HG03159 (cell line): Measurements from ENCODE around the gene VAMP5.
"Not testable (repeated sequence)": the region's sequence is repeated elsewhere in the genome, so short reads cannot be mapped to it uniquely, and the experiment has no call there.

Experiments
- ATAC-seq: cut with Tn5 transposase; IDR thresholded peaks from one replicate; pipeline ENCODE4 v1.9.1; 2021; ENCODE audit warnings: mild to moderate bottlenecking, moderate library complexity; ENCODE audit not compliant: unreplicated experiment

The VAMP5 gene

GRCh38 chr2:85549826-85550225 lies 34.4 kb upstream of the VAMP5 start:
- ATAC-seq = no peak

DNA sequence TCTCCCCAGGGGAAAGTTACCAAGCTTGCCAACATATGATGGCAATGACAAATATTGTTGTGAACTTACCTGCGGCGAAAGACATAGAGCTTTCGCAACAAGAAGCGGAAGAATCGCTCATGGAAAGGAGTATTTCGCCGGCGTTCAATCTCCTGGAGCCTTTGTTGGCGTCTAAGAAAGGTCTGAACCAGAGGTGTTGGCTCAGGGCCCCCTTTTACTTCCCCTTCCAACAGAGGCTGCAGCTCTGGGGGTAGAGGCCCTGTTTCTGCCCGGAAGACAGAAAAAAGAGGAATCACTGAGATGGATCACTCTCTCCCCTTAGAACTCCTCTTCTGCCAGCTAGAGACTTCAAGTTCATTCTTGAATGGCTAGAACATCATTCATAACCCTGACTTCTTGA lies 33.7 kb upstream of the VAMP5 start:
- no peak for ATAC-seq

DNA sequence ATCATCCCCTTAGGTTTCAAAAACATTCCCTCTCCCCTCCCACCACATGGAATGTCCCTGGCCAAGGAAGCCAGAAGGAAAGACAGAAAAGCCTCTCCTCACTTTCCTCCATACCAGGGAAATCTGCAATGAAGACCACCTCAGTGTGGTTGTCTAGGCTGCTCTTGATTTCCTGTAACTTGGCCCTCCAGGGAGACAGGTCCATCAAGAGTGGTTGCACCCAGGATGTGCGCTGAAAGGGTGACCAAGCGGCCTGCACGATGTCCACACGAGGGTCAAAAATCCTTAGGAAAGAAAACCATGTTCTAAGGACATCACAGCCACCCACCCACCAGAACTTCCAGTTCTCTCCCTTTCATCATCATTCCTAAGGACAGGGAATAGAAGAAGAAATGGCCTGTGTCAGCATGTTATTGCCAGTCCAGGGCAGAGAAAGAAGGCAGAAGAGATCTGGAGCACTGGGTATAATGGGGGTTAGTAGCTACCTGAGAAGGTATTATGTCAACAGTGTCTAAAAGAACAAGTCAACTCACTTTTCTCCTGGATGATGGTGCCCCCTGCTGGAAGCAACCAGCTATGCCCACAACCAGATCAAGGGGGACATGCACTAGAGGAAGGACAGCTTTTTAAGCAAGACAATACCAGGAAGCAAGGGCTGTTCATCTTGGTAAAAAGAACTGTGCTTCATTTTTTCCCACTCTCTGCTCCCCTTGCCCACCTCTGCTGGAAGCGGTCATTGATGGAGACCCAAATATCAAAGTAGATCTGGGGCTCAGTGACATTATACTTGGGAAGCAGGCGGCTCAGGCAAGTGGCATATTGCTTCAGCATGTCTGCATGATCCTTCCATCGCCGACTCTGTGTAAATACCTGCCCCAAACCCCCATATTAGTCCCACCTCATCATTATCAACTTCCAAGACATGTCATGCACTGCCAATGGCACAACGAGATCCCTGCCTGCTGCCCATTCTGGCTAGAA lies 32.2 kb upstream of the VAMP5 start:
- ATAC-seq = peak; percentile 57

DNA sequence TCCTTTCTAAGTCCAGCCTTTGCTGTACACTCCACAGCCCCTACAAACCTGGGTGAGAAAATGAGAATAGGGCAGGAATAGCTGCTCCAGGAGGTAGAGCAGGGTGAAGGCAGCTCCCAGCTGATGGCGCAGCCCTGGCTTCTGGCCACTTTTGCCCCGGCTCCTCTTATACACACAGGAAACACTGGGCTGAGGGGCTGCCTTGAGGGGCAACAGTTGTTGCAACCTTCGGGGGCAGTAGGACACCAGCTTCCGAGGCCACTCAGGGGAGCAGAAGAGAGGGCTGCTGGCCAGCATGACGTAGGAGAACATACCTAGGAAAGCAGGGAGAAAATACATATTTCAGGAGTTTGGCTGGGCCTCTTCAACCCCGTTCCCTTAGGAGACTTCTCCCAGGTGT lies 31.0 kb upstream of the VAMP5 start:
- no peak for ATAC-seq

DNA sequence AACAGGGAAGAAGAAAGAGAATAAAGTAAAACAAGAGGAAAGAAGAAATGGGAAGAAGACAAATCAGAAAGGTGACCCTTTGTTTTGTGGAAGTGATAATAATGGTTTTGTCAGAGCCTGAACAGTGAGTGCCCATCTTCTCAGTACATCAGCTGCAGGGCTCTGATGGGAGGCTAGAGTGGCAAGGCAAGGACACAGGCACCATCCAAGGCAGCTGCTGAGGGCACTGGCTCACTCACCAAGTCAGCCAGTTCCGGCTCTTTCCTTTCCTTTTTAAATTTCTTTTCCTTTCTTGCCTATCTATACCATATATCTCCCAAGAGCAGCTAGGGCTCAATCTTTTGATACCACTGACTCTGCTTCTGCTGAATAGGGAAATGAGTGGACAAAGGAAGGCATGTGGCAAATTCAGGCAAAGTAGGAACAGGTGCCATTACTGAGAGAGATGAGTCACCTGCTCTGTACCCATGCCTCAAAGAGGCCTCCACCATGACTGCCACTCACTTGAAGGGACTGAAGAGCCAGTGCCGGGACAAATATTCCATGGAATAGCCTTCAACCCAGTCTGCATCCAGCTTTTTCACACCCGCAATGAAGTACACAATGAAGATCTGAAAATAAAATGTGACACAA lies 29.1 kb upstream of the VAMP5 start:
- no peak for ATAC-seq

- no peak for ATAC-seq
Measured at GRCh38 chr2:85557130-85557529, 27.1 kb upstream of the VAMP5 start.

GRCh38 chr2:85558160-85558559 lies 26.1 kb upstream of the VAMP5 start:
- no peak for ATAC-seq

GRCh38 chr2:85560403-85560726 lies 23.9 kb upstream of the VAMP5 start:
- not testable (repeated sequence) for ATAC-seq

- peak; percentile 23 for ATAC-seq
Measured at GRCh38 chr2:85560812-85561279, 23.4 kb upstream of the VAMP5 start.

DNA sequence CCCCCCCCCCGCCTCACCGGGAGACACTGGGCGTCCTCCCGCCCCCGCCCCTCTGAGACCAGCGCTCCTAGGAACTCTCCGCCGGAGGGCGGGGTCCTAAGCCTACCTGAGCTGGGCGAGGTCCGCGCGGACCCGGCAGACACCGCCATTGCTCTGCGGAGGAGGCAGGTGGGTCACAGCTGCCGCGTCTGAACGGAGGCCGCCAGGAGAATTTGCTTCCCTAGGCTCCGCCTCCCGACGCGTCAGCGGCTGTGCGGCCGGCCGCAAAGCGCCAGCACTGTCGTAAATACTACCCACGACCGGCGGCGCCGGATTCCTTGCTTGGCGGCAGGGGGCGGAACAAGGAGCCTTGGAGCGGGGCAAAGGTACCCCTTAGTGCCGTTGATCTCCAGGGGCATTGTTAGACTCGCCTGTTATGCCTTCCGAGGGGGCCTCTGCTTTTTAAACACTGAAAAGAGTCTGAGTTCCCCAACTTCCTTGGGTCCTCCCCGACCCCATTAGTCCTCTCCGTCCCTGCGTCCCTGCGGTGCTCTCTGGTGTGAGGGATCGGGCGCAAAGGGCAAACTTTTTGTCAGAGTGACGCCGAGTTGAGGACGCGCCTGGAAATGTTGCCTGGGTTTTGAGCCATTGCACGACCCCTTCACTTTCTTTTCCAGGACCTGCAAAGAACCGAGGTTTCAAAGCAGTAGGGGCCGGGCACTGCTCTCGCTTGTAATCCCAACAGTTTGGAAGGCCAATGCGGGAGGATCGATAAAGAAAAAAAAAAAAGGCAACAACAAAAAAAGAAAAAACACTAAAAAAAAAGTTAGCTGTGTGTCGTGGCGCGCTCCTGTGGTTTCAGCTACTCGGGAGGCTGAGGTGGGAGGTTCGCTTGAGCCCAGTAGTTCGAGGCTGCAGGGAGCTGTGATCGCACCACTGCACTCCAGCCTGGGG lies 22.7 kb upstream of the VAMP5 start, which contains the start of gene GGCX:
Gene GGCX, minus strand, starts transcription at position 214 of the 933 bp plus-strand sequence. Its CDS starts 65 bp downstream, at position 149.
- ATAC-seq = peak; percentile 84

- ATAC-seq = no peak
Measured at GRCh38 chr2:85564144-85564563, 20.1 kb upstream of the VAMP5 start.

DNA sequence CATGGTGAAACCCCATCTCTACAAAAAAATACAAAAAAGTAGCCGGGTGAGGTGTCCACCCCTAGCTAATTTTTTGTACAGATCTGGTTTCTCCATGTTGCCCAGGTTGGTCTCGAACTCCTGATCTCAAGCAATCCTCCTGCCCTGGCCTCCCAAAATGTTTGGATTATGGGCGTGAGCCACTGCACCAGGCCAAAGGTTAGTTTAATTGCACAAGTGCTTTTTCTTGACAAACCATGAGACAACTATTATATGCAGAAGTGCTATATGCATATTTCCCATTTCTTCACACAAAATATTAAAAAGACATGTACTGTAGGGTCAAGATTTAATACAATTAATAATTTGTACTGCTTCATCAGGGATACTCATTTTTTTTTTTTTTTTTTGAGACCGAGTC lies 18.0 kb upstream of the VAMP5 start:
- ATAC-seq = no peak

GRCh38 chr2:85575739-85576138 lies 8.5 kb upstream of the VAMP5 start:
- ATAC-seq = no peak

GRCh38 chr2:85577063-85577385 lies 7.2 kb upstream of the VAMP5 start:
- ATAC-seq = no peak

GRCh38 chr2:85577386-85578242 lies 6.6 kb upstream of the VAMP5 start, which contains the start of gene VAMP8:
VAMP8 (plus strand) TSS chr2:85577586; CDS start chr2:85577647, 61 bp downstream.
- ATAC-seq = no peak

DNA sequence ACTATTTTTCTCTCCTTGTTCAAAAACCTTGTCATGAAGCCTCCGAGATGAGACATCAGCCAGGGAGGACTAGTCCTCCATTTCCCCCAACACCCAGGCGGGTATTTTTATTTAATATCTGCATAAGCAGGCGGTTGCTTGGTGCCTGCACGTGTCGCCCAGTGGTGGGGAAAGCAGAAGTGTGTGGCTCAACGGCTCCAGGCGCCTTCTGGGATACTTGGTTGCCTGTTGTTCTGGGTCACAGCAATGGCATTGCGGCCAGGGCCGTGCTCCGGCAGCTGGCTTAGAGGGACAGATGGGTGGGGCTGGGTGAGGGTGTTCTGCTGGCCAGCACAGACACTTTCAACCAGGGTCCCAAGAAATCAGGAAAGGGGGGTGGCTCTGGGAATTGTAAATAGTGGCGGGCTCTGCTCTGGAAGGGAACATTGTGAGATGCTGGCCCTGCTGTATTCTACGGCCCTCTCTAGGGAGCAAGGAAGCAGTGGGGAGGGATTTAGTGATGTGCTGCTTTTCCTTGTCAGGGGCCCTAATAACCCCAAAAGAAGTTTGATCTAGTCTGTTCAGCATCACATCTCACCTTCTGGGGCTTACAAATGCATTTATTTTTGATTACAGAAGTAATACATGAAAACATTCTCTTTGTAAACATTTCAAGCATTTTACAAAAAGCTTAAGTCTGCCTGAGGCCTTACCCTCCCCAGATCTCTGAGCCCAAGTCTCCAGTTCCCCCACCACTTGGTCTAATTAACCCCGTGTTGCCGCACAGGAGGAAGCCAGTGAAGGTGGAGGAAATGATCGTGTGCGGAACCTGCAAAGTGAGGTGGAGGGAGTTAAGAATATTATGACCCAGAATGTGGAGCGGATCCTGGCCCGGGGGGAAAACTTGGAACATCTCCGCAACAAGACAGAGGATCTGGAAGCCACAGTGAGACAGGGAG lies 5.7 kb upstream of the VAMP5 start:
- peak; percentile 40 for ATAC-seq

DNA sequence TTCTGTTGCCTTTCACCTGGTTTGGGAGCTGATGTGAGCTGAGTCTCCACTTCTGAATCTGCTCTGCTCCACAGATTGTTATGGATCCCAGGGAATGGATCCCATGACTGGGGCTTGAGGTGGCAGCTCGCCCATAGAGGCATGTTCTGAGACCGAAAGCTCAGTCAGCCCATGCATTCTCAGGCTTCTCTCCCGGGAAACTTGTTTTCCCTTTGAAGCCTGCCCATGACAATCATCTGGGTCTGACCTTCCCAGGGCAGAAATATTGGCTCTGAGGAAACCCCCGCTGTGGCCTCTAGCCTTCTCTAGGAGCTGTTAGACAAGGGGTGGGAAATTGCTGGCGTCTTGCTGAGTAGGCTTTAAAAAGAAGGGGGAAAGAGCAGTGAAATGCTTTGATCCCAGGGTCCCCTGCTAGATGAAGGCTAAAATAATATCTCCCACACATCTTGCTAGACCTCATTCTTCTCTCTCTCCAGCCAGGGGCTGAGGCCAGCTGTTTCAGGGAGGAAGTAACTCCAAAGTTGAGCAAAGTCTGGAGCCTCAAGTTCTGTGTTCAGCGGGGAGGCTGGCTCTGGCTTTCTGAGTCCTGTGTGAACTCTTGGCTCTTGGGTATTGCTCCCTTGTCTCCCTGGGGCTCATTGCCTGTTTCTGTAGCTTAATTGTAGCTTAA lies 4.8 kb upstream of the VAMP5 start:
- ATAC-seq = no peak

DNA sequence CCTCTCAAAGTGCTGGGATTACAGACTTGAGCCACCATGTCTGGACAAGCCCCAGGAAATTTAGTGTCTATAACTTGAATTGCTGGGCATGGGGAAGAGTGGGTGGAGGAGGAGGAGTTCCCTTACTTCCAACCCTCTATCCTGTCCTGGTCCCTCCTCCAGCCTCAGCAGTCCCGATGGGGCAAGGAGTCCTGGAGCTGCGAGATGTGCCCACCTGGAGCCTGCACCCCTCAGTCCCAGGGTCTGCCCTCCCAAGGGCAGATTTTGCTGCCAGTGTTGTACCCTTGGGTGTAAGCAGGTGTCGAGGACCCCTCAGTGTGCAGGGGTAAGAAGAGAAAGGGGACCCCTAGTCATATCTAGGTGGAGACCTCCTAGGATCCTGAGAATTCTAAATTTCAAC lies 4.0 kb upstream of the VAMP5 start:
- no peak for ATAC-seq
